Measurements from ENCODE around the gene CIDEA.

Gene CIDEA

DNA sequence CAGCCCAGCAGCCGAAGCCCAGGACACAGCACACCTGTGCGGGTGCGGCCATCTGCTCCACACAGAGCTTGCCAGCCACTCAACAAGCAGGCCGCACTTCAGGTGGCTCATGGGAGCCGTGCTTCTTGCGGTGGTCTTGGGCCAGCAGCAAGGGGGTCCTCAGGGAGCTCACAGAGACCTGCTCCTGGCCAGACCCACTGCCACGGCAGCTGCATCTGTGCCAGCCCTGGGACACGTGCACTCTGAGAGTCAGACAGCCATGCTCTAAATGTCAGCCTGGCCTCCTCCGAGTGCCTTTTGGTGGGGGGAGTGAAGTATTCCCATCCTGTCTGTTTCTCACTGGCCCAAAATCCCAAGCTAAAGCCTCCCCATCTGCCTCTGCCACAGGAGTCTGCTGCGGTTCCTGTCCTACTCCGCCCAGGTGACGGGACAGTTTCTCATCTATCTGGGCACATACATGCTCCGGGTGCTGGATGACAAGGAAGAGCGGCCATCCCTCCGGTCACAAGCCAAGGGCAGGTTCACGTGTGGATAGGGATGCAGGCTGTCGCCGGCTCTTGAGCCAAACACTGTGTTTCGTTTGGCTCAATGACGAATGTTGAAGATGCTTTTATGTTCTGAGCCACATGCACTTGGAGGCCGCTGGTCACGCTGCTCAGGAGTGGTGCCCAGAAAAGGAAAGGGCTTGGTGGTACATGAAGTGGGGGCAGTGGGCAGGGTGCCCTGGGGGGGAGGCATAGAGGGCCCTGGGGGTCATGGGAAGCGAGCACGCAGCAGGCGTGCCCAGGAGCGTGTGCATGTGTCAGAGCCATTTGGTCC, 22.8 kb downstream of the CIDEA start:
- DNase-seq = no peak

- peak; percentile 16 for DNase-seq
Observed at GRCh38 chr18:12278215-12278671, 24.1 kb downstream of the CIDEA start.

DNA sequence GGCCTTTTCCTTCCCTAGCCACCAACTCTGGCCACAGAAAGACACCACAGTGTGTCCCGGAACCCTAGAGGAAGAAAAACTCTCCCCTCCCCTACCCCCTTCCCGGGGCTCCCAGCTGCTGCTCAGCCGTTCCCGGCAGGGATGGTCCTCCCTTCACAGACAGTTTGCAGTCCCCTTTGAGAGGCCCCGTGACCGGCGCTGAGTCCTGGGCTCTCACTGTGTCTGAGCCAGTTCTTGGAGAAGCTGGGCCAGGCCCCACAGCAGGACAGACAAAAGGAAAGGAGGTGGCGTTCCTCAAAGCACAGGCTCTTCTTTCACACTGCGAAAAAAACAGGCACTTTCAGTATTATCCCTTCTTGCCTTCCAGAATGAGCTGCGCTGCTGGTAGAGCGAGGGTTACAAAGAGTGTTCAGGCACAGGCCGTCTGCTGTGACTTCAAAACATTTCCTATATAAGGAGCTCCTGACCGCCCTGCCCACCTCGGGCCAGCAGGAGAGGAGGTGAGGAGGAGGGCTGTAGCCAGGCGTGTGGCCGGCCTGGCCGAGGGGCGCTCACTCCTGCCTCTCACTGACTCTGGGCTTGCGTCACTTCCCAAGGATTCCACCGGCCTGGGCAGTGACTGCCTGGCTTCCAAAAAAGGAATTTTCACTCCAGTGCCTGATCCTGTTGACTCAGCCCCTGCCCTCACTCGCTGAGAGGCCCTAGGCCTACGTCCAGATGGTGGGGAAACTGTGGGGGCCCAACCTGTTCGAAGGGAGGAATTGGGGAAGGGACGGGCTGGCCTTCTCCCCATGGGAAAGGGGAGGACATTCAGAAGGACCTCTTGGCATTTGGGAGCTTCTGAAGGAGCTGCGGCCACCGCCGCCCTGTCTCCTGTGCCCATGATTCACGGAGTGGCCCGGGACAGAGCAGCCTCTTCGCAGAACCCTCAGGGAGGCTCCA, 24.9 kb downstream of the CIDEA start:
- DNase-seq = no peak

DNA sequence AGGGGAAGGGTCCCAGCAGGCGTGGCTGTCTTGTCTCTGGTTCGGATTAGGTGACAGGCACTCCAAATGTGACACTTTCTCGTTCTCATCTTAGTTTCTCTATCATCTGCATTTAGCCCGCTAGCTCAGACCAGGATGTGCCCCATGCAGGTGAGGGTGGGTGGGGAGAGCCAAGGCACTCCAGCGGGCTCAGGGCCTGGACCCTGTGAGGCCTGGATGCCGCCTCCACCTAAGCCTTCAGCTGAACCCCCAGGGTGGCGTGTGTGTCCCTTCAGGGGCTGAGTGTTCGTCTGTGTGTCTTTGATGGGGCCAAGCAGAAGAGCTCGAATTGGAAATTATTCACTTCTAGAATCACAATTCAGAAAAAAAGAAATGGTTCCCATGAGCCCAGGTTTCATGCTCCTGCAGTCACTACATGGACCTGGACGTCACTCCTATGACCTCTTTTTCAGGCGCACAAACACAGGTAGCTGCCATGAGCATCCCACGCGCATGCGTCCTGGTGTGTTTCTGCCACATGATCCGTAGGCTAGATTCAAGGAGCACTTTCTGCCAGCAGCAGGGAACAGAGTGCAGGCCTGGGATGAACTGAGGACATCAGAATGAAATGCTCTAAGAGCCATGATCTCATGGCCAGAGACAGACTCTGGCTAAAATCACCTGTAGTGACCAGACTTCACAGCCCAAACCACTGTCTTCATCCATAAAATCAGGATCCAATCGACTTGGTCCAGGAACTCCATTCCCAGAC, 25.8 kb downstream of the CIDEA start:
- no peak for DNase-seq

DNA sequence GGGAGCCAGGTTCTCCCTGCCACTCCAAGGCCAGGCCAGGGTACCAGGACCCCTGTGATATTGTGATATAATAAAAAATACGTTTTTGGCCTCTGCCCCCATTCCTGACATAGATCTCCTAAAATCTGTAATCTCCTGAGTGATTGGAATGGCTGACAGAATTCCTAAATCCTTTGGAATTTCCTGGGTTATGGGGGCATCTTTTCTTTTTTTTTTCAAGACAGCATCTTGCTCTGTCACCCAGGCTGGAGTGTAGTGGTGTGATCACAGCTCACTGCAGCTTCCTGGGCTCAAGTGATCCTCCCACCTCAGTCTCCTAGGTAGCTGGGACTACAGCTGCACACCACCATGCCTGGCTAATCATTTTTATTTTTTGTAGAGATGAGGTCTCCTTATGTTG, 27.7 kb downstream of the CIDEA start:
- no peak for DNase-seq

DNA sequence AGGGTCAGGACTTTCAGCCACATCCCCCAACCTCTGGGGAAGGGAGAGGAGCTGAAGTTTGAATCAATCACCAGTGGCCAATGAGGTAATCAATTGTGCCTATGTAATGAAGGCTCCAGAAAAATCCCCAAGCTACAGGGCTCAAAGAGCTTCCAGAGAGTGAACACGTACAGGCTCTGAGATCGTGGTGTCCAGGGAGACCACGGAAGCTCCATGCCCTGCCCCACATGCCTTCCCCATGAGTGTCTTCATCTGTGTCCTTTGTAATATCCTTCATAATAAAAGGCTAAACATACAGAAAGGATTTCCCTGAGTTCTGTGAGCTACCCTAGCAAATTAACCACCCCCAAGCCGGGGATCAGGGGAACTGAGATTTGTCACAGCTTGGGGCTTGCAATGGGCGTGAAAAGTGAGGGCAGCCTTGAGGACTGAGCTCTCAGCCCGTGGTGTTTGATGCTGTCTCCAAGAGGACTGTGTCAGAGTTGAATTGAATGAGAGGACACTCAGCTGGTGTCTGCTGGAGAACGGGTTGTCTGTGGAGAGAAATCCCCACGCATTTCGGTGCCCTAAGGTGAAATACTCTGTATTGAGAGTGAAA, 28.4 kb downstream of the CIDEA start:
- DNase-seq = no peak

DNA sequence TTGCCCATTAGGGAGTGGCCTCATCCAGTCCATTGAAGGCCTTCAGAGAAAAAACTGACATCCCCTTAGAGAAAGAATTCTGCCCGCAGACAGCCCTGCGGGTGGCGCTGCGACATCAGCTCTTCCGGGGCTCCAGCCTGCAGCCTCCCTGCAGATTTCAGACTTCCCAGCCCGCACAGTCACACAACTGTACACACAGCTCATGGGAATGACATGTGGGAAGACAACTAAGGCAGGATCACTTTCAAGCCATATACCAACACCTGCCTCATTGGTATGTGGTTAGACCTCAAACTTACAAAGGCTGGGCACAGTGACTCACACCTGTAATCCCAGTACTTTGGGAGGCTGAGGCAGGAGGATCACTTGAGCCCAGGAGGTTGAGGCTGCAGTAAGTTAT, 29.1 kb downstream of the CIDEA start:
- peak; percentile 34 for DNase-seq

GRCh38 chr18:12283666-12284065, 29.5 kb downstream of the CIDEA start:
- DNase-seq = no peak

DNA sequence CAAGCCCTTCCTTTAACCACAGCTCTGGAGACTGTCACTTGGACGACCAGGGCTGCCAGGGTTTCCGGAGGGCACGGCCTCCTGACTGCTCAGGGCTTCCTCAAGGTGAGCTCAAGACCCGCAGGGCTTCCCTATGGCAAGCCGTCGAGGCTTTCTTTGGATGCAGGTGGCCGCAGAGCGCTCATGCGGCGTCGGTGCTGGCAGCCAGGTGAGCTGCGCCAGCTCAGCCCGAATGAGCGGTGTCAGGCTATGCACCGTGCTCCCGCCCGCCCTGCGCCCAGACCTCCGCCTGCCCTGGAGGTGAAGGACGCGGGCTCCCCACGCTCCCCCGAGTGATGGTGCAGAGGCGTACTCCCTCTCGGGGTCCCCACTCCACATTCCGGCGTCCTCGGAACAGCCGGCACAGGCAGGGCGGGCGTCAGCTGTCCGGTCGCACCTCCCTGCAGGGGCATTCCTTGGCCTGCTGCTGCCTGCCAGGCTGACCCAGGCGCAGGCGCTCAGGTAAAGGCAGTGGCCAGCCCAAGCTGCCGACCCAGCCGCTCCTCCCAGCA, 33.0 kb downstream of the CIDEA start:
- DNase-seq = peak; percentile 73

- peak; percentile 69 for DNase-seq
Observed at GRCh38 chr18:12287684-12288402, 33.7 kb downstream of the CIDEA start.

DNA sequence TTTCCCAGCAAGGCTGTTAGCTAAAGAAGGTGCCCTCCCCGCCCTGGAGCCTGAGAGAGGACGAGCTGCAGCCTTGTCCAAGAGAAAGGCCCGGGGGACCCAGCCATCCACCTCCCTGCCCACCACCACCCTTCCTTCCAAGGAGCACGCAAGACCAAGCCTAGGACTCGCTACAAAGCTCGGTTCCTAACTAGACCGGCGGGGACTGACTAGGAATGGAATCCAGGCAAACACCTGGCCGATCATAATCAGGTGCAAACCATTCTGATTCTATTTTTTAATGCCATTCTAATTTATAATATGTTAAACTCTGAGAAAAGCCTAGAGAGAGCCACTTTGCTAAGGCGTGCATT, 34.2 kb downstream of the CIDEA start:
- no peak for DNase-seq

GRCh38 chr18:12290086-12290485, 35.9 kb downstream of the CIDEA start:
- DNase-seq = no peak

- no peak for DNase-seq
Observed at GRCh38 chr18:12291161-12291560, 37.0 kb downstream of the CIDEA start.

DNA sequence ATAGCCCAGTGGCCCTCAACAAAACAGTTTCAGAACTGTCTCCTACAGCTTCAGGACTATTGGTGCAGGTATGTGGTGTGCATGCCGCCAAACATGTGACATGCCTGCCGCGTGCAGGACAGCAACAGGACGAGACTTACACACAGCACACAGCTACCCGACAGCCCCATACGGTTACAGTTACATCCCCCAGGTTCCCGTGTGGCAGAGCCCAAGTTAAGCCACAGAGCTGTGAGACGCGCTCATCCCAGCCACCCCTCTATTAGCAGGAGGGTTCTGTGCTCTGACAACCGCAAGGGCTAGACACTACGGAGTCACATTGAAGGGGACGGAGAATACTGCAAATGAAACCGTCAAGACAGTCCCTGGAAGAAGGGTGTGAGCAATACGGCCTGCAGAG, 37.5 kb downstream of the CIDEA start:
- DNase-seq = no peak

DNA sequence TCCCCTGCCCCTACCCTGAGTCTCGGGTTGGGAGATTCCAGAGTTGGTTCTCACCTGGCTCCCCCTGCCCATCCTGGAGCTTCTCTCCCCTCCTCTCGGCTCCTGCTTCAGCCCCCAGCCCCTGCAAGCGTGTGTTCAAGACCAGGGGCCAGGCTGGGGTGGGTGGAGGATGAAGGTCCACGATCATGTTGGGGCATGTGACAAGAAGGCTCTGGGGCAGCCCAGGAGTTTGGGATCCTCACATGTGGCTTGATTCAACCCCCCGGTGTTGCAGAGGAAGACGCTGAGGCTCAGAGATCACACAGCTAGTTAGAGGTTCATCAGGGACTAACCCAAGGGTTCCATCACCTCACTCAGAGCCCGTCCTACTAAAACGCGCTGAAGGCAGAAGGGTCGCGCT, 39.7 kb downstream of the CIDEA start:
- DNase-seq = no peak

GRCh38 chr18:12295389-12296086, 41.4 kb downstream of the CIDEA start:
- DNase-seq = no peak

GRCh38 chr18:12296087-12296403, 41.9 kb downstream of the CIDEA start:
- DNase-seq = no peak

- no peak for DNase-seq
Observed at GRCh38 chr18:12296457-12296856, 42.3 kb downstream of the CIDEA start.

GRCh38 chr18:12299862-12300261, 45.7 kb downstream of the CIDEA start:
- DNase-seq = no peak

DNA sequence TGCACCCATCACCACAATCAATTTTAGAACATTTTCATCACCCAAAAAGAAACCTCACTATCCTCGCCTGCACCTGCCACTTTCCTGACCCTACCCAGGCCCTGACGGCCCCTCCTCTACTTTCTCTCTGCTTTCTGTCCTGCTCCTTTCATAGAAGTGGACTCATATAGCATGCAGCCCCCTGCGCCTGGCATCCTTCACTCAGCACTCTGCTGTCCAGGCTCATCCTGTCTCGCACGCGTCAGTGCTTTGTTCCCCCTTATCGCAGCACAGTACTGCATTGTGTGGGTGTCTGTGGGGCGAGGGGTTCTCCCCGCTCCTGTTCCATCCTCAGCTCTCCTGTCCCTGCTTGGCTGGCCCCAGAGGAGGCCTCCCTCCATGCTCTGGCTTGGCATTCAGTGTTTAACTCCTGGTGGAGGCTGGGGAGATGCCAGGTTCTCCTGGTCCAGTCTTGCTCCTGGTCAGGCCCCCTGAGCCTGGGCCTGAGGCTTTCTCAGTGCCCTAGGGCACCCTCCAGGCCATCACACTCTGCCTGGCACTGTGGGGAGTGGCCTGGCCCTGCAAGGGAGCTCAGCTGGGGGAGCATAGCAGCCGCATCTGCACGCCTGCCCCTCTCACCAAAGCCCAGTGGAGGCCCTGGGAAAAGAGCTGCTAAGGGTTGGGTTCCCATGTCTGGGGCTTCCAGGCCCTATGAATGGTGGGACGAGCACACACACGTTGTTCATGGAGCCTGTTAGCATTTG, 47.3 kb downstream of the CIDEA start:
- no peak for DNase-seq

All from NCI-H146 (cell line).